ENCODE measurements around the gene CUL7. TPM values are rescaled to one million over a fixed set of nuclear protein-coding genes. Genes with fewer than 3 reads are reported as not detected.
"Not testable (repeated sequence)": the region's sequence is repeated elsewhere in the genome, so short reads cannot be mapped to it uniquely, and the experiment has no call there.

CUL7 gene
- total RNA-seq, 3 donors from 2014 or later: 13.2 to 15.0 (median 13.3) TPM

DNA sequence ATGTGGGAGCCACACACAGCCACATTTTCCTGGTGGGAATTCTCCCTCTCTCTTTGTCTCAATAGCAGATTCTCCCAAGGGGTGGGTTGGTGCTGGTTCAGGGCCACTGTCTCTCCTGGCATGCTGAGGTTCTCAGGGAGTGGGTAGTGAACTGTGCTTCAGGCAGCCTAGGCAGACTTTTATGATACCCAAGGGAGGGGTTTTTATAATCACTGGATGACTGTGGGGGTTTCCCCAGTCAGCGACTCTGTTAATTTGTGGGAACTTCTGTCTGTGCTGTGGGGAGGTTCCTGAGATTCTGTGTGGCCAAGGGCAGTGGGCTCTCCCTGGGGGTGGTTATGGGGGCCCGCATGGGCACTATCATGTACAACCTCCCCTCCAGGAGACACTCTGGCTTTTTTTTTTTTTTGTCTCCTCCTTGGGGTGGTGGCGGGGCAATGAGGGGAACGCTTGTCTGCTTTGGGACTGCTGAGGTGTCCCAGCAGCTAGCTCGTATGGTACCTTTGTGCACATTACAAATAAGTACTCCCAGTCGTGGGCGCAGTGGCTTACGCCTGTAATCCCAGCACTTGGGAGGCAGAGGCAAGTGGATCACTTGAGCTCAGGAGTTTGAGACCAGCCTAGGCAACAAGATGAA lies 32.5 kb upstream of the CUL7 start:
- Mint-ChIP-seq H3K4me1 (ENCODE audit: low read depth) (peaks cover 6% of the 10 kb centered on the region), H3K36me3 (ENCODE audit: insufficient read depth) (no peaks in the 10 kb centered on the region), H3K27me3 (ENCODE audit: low read depth) (no peaks in the 10 kb centered on the region), H3K4me3 (no peak overlapping the region), H3K9me3 (no peaks in the 10 kb centered on the region)
- ATAC-seq (peak; percentile 82 to 87), DNase-seq (no peak)

DNA sequence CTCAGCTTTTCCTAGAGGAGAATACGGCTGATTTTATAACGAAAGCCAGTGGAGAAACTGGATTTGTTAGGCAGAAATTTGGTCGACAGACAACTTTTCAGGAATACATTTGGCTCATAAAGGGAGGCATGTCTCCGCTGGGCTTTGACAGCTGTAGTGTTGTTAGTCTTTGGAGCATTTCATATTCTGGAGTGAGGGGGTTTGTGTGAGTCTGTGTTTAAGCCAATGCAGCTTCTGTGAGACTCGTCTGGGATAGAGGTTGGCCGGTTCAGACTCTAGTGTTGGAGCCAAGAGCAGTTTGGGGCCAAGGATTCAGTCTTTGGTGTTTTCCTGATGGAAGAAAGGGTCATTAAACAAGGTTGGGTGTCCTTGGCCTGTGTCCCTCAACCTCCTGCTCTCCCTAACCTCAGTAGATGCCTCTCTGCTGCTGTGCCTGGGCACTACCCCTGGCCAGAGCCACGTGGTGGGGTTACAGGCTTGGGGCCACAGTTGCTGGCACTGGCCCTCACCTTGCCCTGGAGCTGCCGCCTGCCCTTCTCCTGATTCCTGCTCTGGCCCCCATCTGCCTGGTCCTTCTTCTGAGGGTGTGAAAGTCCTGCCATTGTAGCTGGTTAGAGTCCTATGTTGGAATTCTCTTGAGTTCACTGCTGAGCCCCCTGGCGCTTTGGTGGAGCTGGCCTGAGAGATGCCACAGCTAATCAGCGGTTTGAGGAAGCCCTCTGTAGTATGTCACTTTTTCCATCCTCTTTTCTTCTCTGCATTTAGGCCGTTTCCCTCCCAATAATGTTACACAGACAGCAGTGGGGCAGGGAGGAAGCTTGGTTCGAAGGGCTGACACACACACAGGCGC lies 29.4 kb upstream of the CUL7 start:
- ATAC-seq (no peak), DNase-seq (no peak)
- Mint-ChIP-seq H3K27me3 (ENCODE audit: low read depth) (peaks cover 8% of the 10 kb centered on the region), H3K36me3 (ENCODE audit: insufficient read depth) (no peaks in the 10 kb centered on the region), H3K4me1 (ENCODE audit: low read depth) (peaks cover 6% of the 10 kb centered on the region), H3K4me3 (no peak overlapping the region), H3K9me3 (no peaks in the 10 kb centered on the region)

DNA sequence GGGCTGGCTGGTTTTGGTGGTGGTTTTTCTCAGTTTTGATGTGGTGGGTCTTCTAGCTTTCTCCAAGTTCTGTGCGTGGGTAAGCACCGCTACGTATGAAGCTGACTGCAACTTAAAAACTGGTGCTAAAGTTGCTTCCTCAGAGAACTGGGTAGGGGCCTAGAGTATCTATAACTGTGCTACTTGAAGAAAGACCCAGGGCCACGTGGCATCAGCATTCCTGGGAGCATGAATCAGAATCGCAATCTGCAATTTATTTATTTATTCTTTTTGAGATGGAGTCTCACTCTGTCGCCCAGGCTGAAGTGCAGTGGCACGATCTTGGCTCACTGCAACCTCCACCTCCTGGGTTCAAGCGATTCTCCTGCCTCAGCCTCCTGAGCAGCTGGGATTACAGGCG lies 28.3 kb upstream of the CUL7 start:
- not testable (repeated sequence) for H3K4me1 Mint-ChIP-seq (ENCODE audit: low read depth); ATAC-seq; H3K4me3 Mint-ChIP-seq; DNase-seq; H3K36me3 Mint-ChIP-seq (ENCODE audit: insufficient read depth); H3K9me3 Mint-ChIP-seq
- H3K27me3 Mint-ChIP-seq (ENCODE audit: low read depth): peaks cover 19% of the 10 kb centered on the region

DNA sequence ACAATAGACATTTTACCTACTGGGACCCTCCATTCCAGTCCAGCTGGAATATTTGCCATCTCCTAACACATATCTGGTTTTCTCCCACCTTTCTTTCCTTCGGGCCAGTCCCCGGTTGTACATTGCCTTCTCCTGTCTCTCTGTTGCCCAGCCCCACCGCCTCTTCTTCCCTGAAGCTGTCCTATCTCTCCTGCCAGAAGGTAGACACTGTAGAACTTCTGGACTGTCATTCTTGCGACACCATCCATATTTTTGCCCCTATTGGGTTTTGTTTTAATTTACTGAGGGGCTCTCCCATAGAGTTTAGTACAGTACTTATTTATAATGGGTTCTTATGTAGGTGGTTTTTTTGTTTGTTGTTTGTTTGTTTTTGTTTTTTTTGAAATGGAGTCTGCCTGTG lies 27.4 kb upstream of the CUL7 start:
- Mint-ChIP-seq H3K9me3 (no peaks in the 10 kb centered on the region), H3K4me1 (ENCODE audit: low read depth) (peaks cover 6% of the 10 kb centered on the region), H3K36me3 (ENCODE audit: insufficient read depth) (no peaks in the 10 kb centered on the region), H3K4me3 (no peak overlapping the region), H3K27me3 (ENCODE audit: low read depth) (peaks cover 25% of the 10 kb centered on the region)
- ATAC-seq (no peak), DNase-seq (no peak)

DNA sequence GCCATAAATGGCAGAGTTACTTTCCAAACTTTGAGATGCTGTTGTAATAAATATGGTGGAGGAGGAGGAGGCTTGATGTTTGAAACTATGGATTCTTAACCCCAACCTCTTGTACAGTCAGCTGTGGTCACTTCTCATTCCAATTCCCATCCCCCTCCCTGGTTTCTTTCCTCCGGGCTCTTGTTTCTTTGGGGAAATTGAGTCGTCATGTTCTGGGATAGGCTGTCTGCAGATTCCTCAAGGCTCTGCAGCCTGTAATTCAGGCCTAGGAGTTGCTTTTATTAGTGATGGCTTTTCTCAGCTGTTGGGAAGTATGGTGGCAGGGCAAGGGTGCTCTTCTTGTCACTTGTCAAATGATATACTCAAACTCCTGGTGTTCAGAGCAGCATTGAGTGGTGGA lies 25.0 kb upstream of the CUL7 start:
- DNase-seq (no peak), ATAC-seq (no peak)
- H3K36me3 Mint-ChIP-seq (ENCODE audit: insufficient read depth): peaks cover 6% of the 10 kb centered on the region
- H3K9me3 Mint-ChIP-seq: no peaks in the 10 kb centered on the region
- no peak overlapping the region for H3K4me3 Mint-ChIP-seq
- H3K27me3 Mint-ChIP-seq (ENCODE audit: low read depth): peaks cover 28% of the 10 kb centered on the region
- peaks cover 5% of the 10 kb centered on the region for H3K4me1 Mint-ChIP-seq (ENCODE audit: low read depth)

DNA sequence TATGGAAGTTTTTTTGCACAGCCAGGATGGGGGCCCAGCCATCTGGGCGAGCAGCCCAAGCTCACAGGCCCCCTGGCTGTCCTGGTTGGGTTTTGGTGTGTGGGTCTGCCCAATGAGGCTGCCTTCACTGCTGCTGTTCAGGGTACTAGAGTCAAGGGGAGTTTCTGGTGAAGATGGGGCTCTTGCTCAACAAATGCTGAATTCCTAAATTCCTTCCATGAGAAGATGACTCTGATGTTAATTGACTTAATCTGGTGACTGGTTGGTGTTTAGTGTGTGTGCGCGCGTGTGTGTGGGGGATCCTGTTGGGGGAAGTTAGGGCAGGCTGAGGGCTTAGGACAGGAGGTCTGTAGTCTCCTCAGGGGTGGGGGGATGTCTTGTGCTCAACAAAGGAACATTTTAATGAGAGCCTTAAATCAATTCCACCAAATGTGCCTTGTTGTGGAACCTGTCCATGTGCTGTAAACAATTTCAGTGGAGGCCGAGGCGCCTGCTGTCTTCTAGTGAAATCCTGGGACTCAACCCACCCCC lies 24.4 kb upstream of the CUL7 start:
- H3K36me3 Mint-ChIP-seq (ENCODE audit: insufficient read depth): peaks cover 12% of the 10 kb centered on the region
- peaks cover 5% of the 10 kb centered on the region for H3K4me1 Mint-ChIP-seq (ENCODE audit: low read depth)
- no peaks in the 10 kb centered on the region for H3K9me3 Mint-ChIP-seq
- peaks cover 28% of the 10 kb centered on the region for H3K27me3 Mint-ChIP-seq (ENCODE audit: low read depth)
- H3K4me3 Mint-ChIP-seq: no peak overlapping the region
- DNase-seq (no peak), ATAC-seq (no peak)

DNA sequence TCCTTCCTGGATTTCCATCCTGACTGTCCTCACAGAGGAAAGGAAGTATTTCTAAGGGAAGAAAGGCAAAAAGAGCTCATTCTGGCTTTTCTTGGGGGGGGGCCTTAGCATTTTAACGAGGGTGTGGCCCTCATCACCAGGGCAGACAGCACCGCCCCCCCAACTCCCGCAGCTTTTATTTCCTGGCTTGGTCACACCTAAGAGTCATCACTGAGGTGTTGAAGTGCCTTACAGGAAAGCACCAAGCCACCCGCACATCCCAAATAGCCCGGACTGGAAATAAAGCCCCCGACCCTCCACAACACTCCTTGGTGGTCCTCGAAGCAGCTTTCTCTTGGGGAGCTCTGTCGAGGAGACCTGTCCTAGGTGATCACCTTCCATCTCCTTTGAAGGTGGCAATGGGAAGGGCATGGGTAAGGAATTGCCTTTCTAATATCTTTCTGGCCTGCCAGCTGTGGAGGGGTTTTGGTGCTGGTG lies 23.7 kb upstream of the CUL7 start:
- DNase-seq: no peak
- Mint-ChIP-seq H3K9me3 (no peaks in the 10 kb centered on the region), H3K4me3 (peak overlapping the region; percentile 55), H3K4me1 (ENCODE audit: low read depth) (peaks cover 5% of the 10 kb centered on the region), H3K27me3 (ENCODE audit: low read depth) (peaks cover 28% of the 10 kb centered on the region), H3K36me3 (ENCODE audit: insufficient read depth) (peaks cover 18% of the 10 kb centered on the region)
- no peak for ATAC-seq

DNA sequence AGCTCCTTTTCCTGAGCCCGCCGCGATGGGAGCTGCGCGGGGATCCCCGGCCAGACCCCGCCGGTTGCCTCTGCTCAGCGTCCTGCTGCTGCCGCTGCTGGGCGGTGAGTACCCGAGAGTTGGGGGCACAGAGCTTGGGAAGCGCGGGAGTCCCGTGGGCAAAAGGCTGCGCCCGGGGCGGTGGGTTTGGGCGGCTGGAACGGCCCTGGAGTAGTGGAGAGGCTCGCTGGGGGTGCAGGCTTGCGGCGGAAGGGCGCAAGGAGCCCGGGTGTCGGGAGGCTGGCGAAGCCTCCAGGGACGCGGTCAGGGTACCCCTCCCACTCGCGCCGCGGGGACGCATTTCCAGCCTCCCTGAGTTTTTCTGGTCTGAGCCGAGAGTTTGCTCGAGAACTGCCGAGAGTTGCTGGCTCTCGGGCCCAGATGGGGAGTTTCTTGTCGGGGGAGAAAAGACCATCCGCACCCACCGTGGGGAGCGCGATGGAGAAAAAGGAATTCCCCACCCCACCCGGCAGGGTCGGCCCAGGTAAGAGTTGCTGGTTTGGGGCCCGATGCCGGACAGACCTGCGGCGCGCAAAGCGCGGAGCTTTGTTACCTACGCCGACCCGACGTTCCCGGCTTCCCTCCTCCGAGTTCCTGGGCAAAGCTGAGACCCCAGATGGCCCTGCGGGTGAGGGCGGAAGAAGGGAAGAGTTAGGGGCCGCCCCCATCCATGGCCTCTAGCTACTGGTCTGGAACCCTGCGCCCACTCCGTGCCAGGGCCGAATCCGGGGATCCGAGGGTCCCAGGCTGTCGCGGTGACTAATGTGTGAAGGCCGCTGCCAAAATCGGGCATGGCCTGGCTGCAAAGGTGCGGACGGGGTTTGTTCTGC lies 23.0 kb upstream of the CUL7 start:
- Mint-ChIP-seq H3K4me1 (ENCODE audit: low read depth) (peaks cover 5% of the 10 kb centered on the region), H3K27me3 (ENCODE audit: low read depth) (peaks cover 28% of the 10 kb centered on the region), H3K36me3 (ENCODE audit: insufficient read depth) (peaks cover 24% of the 10 kb centered on the region), H3K9me3 (no peaks in the 10 kb centered on the region), H3K4me3 (peak overlapping the region; percentile 55)
- DNase-seq (no peak), ATAC-seq (peak; percentile 25 to 34)

DNA sequence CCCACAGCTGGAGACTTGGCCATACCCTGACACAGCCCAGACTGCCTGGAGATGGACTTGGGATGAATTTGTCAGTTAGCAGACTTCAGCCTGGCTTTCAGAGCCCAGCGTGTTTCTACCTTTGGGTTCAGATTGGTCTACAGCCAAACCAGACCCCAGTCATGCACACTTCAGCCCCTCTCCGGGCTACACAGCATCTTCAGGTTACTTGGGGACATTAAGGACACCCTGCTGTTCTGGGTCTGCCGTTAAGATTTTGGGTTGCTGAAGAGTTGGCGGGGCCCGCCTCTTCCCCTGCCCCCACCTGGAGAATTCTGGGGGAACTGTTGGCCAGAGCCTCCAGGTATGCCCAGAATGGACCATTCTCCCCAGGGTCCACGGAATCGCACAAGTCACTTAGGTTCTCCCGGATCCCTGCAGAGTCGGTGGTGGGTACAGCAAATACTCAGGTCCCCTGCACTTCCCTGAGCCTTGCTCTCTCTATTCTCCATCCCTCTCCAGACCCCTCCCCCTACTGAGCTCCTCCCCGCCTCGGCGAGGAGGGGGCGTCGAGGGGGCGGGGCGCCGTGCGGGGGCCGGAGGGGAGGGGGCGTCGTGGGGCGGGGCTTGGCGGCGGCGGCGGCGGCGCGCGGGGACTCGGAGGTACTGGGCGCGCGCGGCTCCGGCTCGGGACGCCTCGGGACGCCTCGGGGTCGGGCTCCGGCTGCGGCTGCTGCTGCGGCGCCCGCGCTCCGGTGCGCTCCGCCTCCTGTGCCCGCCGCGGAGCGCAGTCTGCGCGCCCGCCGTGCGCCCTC lies 22.2 kb upstream of the CUL7 start, which contains the start of gene PTK7:
PTK7 (plus strand) TSS at position 645 of the 794 bp plus-strand sequence. CDS start 175 bp downstream, outside the sequence.
- Mint-ChIP-seq H3K27me3 (ENCODE audit: low read depth) (peaks cover 26% of the 10 kb centered on the region), H3K4me1 (ENCODE audit: low read depth) (peaks cover 5% of the 10 kb centered on the region), H3K9me3 (no peaks in the 10 kb centered on the region), H3K4me3 (peak within 1 kb of the TSS; percentile 55), H3K36me3 (ENCODE audit: insufficient read depth) (peaks cover 25% of the 10 kb centered on the region)
- ATAC-seq (peak; percentile 79 to 85), DNase-seq (peak; percentile 21)

DNA sequence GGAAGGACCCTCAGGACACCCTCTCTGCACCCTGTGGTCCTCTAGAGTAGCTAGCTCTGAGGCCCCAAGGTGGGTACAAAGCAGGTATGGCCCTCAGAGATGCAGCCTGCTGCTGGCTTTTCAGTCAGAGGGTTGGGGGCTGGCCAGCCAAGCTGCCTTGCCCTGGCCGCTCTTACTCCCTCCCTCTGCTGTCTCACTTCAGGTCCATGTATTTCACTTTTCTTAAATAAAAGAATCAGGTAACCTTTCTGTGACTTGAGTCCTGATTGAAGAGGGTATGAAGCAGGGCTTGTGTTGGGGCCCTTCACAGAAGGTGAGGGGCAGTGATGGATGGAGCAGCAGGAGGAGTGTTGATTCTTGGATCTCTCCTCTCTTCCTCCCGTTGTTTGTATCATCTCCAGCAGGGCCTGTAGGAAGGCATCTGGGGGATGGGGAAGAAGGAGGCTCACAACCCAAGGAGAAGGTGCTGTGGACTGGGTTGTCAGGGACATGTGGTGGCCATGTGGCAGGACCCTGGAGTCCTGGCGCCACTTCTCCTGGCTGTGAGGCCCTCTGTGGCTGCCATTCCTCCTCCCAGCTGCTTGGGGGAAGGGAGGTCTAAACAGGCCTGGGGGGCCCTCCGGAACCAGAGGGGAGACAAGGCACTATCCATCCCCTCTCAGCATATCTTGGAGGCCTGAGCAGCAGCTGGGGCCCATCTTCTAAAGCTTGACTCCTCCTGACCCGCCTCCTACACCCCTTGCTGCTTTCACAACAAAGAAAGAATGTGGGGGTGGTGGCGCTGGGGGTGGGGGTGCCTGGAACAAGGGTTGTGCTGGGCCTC lies 21.4 kb upstream of the CUL7 start:
- H3K4me3 Mint-ChIP-seq: no peak overlapping the region
- H3K36me3 Mint-ChIP-seq (ENCODE audit: insufficient read depth): peaks cover 27% of the 10 kb centered on the region
- H3K4me1 Mint-ChIP-seq (ENCODE audit: low read depth): peaks cover 5% of the 10 kb centered on the region
- H3K27me3 Mint-ChIP-seq (ENCODE audit: low read depth): peaks cover 26% of the 10 kb centered on the region
- ATAC-seq (no peak), DNase-seq (no peak)
- H3K9me3 Mint-ChIP-seq: no peaks in the 10 kb centered on the region

DNA sequence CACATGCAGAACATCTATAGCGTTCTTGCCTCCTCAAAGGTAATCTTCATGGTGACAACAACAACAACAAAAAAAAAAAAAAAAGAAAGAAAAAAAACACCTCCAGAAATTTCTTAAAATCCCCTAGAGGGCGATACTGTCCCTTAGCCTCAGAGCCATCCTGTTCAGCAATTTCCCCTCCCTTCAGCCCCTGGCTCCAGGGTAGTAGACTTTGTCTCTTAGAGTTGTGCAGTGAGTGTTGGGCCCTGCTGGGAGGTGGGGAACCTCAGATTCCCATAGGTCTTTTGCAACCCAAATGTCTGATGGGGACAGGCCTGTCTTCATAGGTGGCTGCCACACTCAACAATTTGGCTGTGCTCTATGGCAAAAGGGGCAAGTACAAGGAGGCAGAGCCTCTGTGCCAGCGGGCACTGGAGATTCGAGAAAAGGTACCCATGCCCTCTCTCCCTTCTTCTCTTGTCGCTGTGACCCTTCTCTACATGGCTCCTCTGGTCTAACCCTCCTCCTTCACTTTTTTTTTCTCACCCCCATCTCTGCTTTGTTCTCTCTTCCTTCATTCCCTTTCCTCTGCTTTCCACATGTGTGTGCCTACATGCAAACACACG lies 16.5 kb upstream of the CUL7 start:
- Mint-ChIP-seq H3K4me3 (no peak overlapping the region), H3K36me3 (ENCODE audit: insufficient read depth) (peaks cover 38% of the 10 kb centered on the region), H3K4me1 (ENCODE audit: low read depth) (no peaks in the 10 kb centered on the region), H3K27me3 (ENCODE audit: low read depth) (peaks cover 3% of the 10 kb centered on the region), H3K9me3 (no peaks in the 10 kb centered on the region)
- DNase-seq (no peak), ATAC-seq (peak; percentile 43 to 53)

DNA sequence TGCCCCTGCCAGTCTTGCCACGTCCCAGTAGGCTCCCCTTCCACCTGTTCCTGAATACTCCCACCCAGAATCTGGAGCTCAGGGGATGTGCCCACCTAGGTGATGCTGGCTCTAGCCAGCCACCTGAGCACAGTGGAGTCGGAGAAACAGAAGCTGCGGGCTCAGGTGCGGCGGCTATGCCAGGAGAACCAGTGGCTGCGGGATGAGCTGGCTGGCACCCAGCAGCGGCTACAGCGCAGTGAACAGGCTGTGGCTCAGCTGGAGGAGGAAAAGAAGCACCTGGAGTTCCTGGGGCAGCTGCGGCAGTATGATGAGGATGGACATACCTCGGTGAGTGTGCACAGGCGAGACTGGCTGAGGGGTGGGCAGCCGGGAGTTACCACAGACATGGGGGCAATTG lies 9.2 kb upstream of the CUL7 start:
- DNase-seq (no peak), ATAC-seq (no peak)
- H3K4me3 Mint-ChIP-seq: no peak overlapping the region
- peaks cover 31% of the 10 kb centered on the region for H3K4me1 Mint-ChIP-seq (ENCODE audit: low read depth)
- H3K27me3 Mint-ChIP-seq (ENCODE audit: low read depth): no peaks in the 10 kb centered on the region
- H3K36me3 Mint-ChIP-seq (ENCODE audit: insufficient read depth): peaks cover 29% of the 10 kb centered on the region
- no peaks in the 10 kb centered on the region for H3K9me3 Mint-ChIP-seq

All from activated T-cell treated with anti-CD3 and anti-CD28 coated beads, Interleukin-2, amount 50 U/mL, for 4 hours (primary cell).